Measurements from ENCODE around the gene TSR3.

Gene TSR3

DNA sequence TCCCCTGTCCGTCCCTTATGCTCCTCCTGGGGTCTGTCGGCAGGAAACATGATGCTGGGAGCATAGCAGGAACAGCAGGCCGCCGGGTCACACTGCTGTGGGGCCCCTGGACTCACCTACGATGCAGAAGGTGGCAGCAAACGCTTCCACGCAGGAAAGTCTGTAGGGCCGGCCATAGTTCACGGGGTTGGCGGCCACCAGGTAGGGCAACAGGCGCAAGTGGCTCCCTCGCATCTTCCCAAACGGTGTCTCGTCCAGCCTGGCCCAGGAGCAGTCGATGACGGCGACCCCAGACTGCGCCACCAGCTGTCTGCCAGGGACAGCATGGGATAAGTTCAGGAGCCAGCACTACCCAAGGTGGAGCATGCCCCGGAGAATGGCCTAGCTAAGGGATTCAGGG, 987 bp downstream of the TSR3 start:
- no peak for DNase-seq

DNA sequence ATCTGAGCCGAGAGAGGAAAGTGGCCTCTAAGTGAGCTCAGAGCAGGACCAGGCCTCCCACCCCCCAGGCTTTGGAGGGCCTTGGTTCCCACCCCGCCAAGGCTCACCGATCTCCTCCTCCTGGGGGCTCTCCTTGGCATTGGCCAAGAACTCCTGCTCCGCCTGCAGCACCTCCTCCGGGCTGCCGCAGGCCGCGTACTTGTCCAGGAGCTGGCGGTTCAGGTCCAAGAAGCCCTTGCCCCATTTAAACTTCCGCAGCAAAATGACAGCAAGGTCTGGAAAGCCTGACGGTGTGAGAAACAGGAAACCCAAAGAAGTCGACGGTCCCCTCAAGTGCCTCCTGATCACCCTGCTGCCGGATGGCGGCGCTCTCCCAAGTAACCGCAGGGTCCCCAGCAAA, 1.7 kb downstream of the TSR3 start:
- no peak for DNase-seq

- no peak for DNase-seq
These were observed 2.3 kb downstream of the TSR3 start for GRCh38 chr16:1349351-1349750.

DNA sequence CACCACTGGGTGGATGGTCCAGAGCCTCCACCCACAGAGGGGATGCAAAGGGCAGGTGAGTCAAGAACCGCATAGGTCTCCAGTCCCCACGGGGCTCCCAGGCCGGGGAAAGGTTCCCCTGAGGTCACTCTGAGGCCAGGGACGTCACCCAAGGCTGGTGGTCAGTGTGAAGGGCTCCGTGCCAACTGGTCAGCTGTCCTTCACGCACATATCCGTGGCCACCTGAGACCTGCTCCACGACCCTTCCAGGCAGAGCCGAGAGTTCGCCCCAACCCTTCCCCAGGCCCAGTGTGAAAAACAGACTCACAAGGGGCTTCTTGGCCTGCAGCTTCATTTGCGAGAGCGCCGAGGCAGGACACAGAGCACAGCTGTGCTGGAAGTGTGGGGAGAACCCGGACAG, 2.8 kb downstream of the TSR3 start:
- DNase-seq, result no peak

DNA sequence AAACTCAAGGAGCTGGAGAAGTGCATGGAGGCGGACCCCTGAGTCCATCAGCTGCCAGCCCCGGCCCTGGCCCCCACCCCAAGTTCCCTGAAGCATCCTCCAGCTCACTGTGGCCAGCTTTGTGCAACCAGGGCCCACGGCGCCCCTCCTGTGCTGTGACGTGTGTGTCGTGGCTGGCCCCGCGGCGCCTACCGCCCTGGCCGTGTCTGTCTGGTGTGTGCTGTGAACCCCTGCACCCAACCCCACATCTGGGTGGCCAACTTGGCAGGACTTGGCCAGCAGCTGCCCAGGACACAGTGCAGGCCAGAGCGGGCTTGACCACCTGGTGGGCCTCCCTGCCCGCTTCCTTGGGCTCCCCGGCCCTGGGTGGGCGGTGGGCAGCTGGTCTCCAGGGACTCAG, 3.2 kb downstream of the TSR3 start:
- DNase-seq, result no peak

DNA sequence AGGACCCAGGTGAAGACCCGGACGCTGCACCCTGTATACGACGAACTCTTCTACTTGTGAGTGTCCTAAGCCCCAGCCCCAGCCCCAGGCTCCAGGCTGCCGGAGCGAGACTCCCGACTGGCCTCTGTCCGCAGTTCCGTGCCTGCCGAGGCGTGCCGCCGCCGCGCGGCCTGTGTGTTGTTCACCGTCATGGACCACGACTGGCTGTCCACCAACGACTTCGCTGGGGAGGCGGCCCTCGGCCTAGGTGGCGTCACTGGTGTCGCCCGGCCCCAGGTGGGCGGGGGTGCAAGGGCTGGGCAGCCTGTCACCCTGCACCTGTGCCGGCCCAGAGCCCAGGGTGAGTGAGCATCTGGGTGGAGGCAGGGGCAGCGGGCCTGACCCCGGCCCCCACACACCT, 3.7 kb downstream of the TSR3 start:
- no peak for DNase-seq

GRCh38 chr16:1347286-1347855, 4.3 kb downstream of the TSR3 start:
- DNase-seq, result no peak

DNA sequence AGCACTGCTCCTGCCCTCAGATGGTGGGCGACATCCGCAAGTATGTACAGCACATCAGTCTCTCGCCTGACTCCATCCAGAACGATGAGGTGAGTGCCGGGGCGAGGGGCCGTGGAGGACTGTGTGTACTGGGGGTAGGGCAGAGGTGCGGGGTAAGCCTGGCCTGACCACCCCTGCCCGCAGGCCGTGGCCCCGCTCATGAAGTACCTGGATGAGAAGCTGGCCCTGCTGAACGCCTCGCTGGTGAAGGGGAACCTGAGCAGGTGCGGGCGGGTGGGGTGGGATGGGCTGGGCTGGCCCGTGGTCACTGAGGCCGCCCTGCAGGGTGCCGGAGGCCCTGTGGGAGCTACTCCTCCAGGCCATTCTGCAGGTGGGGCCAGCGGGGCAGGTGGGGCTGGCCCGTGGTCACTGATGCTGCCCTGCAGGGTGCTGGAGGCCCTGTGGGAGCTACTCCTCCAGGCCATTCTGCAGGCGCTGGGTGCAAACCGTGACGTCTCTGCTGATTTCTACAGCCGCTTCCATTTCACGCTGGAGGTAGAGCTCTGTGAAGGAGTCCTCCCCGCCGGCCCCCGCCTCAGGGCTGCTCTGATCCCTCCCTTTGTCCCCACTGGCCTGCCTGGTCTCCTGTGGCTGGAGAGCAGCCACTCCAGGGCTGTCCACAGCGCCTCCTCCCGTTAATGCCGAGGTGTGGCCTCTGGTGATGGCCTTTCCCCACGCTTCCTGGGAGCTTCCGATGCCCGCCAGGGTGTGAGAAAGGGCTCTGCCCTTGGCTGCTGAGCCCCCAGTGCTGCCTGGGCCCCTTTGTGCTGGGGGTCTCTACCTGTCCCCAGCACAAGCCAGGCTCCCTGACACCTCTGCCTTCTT, 5.0 kb downstream of the TSR3 start:
- no peak for DNase-seq

DNA sequence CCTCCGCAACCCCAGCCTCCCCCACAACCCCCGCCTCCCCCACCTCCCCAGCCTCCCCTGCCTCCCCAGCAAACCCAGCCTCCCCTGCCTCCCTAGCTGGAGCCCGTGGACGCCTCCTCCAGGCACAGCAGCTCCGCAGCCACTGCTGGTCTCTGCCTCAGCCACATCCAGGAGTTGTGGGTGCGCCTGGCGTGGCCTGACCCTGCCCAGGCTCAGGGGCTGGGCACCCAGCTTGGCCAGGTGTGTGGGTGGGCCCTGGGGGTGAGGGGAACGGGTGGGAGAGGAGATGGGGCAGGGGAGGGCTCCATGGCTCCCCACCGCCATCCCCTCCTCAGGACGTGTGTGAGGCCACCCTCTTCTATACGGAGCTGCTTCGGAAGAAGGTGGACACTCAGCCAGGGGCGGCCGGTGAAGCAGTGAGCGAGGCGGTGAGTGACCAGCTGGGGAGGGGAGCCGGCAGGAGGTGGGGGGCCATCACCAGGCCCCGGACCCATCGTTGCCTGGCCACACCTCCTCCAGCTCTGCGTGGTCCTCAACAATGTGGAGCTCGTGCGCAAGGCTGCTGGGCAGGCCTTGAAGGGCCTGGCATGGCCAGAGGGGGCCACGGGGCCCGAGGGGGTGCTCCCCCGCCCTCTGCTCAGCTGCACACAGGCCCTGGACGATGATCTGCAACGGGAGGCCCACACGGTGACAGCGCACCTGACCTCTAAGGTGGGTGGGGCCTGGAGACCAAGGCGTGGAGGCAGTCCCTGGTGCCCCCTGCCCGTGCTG, 5.8 kb downstream of the TSR3 start:
- DNase-seq, result no peak

- DNase-seq, result no peak
These were observed 6.6 kb downstream of the TSR3 start for GRCh38 chr16:1345087-1345486.

DNA sequence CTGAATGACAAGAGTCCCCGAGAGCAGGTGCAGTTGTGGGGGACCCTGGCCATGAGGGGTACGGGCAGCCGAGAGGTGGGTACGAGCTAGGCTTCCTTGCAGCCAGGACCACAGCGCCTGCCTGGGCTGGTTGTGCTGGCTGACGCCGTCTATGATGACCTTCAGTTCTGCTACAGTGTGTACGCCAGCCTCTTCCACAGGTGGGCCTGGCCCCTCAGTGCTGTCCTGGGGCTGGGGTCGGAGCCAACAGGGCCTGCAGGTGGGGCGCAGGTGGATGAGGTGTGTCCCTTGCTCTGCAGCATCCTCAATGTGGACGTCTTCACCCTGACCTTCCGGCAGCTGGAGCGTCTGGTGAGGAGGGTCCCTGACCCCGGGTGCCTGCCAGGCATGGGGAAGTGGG, 7.2 kb downstream of the TSR3 start:
- DNase-seq, result no peak

DNA sequence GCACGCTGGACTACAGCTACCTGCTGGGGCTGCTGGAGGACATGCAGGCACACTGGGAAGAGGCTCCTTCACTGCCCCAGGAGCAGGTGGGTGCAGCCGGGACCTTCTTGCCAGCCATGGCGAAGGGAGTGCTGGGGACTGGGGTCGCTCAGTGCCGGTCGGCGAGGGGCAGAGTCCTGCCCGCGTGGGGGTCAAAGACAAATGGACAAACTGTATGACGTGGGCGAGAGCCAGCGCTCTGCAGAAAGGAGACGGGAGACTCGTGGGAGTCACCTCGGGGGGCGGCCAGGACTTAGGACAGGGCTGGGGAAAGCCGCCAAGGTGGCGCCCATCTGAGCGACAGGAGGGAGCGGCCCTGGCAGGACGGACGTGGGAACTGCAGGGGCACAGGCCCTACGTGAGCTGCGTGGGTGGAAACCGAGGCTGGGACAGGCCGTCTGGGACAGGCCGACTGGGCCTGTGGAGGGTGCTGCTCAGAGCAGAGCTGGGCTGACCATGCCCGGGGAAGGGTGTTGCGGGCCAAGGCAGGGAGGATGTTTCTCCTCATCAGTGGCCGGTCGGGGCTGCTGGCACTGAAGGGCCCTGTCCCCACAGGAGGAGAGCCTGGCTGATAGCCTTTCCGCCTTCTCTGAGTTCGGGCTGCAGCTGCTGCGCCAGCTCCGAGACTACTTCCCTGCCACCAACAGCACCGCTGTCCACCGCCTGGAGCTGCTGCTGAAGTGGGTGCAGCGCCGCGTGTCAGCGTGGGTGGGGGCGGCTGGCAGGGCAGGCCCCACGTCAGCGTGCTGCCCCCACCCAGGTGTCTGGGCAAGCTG, 8.0 kb downstream of the TSR3 start:
- no peak for DNase-seq

DNA sequence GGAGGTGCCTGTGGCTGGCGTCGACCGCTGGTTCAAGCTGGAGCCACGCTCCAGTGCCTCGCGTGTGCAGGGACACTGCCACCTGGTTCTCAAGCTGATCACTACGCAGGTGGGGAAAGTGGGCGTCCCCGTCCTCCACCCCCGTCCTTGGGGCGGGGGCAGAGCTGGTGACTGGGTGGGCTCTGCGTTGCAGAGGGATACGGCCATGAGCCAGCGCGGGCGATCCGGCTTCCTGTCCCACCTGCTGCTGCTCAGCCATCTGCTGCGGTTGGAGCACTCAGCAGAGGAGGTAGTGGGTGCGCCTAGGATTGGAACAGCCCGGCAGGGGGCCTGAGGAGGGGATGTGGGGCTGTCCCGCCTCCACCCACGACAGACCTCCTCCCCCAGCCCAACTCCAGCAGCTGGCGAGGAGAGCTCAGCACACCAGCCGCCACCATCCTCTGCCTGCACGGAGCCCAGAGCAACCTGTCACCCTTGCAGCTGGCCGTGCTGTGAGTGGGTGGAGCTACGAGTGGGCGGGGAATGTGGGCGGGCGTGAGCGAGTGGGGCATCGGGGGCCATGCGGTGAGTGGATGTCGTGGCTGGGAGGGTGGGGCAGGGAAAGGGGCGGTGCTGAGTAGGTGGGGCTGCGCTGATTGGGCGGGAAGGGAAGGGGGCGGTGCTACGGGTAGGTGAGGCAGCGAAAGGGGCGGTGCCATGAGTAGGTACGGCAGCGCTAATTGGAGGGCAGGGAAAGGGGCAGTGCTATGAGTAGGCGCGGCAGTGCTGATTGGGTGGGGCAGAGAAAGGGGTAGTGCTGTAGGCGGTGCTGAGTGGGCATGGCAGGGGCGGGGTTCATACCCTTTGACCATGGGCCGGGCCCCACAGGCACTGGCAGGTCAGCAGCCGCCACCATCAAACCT, 8.9 kb downstream of the TSR3 start:
- DNase-seq, result peak; percentile 98

DNA sequence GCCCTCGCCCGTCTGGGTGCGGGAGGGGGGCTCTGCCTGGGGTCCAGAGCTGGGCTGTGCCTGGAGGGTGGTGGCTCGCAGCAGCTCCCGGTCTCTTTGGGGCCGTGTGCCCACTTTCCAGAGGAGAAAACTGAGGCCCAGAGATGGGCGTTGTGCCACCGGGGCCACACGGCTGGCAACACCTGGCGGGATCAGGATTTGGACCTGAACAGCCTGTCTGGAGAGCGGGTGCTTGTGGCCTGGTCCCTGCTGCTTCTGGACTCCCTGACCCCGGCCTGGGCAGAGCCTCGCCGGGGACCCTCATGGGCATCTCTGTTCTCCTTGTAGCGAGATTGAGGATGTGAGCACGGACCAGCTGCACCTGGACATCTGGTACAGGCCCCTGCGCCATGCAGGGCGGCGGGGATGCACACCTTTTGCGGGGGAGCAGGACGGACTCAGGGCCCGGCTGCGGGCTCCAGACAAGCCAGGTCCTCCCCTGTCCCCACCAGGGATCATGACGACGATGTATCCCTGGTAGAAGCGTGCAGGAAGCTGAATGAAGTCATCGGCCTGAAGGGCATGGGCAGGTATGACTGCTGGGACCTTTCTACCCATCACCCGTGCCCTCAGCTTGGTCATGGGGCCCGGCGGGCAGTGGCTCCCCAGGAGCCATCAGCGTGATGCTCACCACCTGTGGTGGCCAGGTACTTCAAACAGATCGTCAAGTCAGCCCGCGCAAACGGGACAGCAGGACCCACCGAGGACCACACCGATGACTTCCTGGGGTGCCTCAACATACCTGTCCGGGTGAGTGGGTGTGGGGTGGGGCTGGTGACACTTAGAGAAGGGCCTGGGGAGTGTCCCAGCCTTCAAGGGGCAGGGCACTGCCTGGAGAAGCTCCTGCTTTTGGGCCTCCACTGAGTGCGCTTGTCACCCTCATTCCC, 9.9 kb downstream of the TSR3 start:
- DNase-seq, result no peak

GRCh38 chr16:1340730-1341494, 10.8 kb downstream of the TSR3 start:
- no peak for DNase-seq

DNA sequence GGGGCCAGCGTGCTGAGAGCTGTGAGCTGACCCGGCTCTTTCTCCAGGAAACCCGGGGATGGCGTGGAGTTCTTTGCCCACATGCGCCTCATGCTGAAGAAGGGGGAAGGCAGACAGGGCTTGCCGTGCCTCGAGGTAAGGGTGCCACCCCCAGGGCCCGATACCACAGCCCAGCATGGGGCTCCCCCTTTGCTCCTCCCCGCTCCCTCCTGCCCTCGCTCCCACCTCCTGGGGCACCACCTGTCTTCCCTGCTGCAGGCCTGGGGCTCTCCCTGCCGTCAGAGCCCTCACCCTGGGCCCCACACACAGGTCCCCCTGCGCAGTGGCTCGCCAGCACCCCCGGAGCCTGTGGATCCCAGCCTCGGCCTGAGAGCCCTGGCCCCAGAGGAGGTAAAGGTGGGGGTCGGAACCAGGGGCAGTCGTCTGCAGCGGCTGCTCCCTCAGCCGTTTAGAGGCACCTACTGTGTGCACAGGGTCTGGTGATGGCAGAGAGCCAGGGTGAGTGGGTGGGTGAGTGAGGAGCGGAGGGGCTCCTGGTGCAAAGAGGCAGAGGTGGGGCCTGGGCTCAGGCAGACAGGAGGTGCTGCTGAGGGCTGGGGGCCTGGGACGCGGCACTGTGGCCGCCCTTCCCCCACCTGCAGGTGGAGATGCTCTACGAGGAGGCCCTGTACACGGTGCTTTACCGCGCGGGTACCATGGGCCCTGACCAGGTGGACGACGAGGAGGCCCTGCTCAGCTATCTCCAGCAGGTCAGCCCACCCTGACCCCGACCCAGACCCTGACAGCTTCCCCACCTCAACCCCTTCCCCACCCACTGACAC, 12.6 kb downstream of the TSR3 start:
- no peak for DNase-seq

DNA sequence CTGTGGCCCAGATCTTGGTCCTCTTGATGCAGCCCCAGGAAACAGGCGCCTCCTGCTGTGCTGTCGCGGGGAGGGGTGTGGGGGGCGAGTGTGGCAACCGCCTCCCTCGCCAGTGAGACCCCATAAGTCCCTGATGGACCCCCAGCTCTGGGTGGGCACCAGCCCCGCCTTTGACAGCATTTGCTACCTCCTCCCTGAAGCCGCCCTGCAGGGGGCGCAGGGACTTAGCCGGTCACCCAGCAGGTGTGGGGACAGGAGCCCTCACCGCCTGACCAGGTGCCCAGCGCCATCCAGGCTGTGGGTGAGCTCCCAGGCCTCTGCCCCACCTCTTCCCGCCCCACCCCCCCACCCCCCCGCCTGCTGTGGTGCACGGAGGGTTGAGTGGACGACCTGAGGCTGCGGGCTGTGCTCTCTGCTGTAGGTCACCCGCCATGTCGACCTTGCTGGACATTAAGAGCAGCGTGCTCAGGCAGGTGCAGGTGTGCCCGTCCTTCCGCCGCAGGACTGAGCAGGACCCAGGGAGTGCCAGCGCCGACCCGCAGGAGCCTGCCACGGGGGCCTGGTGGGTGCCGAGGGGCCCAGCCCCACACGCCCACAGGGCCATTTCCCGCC, 13.5 kb downstream of the TSR3 start:
- DNase-seq, result no peak

DNA sequence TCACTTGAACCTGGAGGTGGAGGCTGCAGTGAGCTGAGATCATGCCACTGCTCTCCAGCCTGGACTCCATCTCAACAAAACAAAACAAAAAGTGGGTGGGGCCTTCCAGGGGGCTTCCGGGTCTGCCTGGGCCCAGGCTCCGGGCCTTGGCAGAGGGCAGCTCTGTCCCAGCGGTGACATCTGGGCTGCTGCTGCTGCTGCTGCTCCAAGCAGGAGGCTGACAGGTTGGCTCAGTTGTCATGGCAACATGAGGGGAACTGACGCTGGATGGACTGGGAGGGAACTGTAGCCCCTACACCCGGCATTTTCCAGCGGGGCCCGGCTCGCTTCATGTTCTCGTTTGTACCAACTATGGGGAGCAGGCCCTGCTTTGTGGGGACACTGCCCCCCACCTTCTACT, 14.2 kb downstream of the TSR3 start:
- no peak for DNase-seq

DNA sequence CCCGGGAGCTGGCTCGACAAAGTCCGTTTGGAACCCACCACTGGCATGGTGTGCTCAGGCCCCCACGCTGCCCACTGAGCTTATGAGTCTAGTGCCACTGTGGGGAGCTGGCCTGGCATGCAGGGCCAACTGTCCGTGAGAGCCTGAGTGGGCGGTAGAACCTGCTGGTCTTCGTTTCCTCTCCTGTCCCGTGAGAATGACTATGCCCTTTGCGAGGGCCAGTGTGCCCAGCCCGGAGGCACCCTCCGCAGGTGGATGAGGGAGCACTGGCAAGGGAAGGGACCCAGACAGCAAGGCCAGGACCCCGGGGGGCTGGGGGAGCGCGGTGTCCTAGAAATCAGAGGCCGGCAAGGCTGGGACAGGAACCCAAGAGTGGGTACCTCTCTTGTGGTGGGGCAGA, 15.1 kb downstream of the TSR3 start:
- DNase-seq, result no peak

Measured in activated CD4-positive, alpha-beta T cell treated with anti-CD3 and anti-CD28 coated beads, Interleukin-2, amount 50 U/mL, for 16 hours (primary cell).